Transverse colon (tissue), 4 donors: ENCODE data around the gene UBAC1. TPM values are rescaled to one million over a fixed set of nuclear protein-coding genes. Genes with fewer than 3 reads are reported as not detected.

Experiments used
- DNase-seq: peaks from one replicate; pipeline ENCODE4 v3.0.0-alpha.2; 2019
- H3K27ac ChIP-seq, 4 donors: fragments of 200-600 bp; sonication (generic); 2 replicates each; pipeline ENCODE4 v1.5.1; 2016 to 2018; ENCODE audit warnings: inconsistent platforms in 4 of 4
- H3K27me3 ChIP-seq: fragments of 200-600 bp; sonication (generic); 2 replicates; pipeline ENCODE4 v1.5.1; 2017; ENCODE audit warnings: inconsistent platforms
- H3K36me3 ChIP-seq, 4 donors: fragments of 200-600 bp; sonication (generic); 2 replicates each; pipeline ENCODE4 v1.5.1; 2017 to 2019; ENCODE audit warnings: inconsistent platforms in 4 of 4
- H3K4me1 ChIP-seq, 4 donors: fragments of 200-600 bp; sonication (generic); 2 replicates each; pipeline ENCODE4 v1.5.1; 2017 to 2020; ENCODE audit warnings: inconsistent platforms in 4 of 4
- H3K4me3 ChIP-seq, 4 donors: fragments of 200-600 bp; sonication (generic); 1 replicate in 1 of 4; 2 replicates in 3 of 4; pipeline versions ENCODE4 v1.5.1 to v1.6.1; 2017 to 2019; ENCODE audit warnings: inconsistent platforms in 4 of 4
- H3K9me3 ChIP-seq, 2 donors: fragments of 200-600 bp; sonication (generic); 2 replicates each; pipeline ENCODE4 v1.5.1; 2017 to 2019; ENCODE audit warnings: inconsistent platforms in 2 of 2
- CTCF ChIP-seq, 5 experiments: fragments of 200-600 bp in 3 of 5; fragments of 450-650 bp in 2 of 5; sonication (generic) in 3 of 5; IDR thresholded peaks; 1 replicate in 2 of 5; 2 replicates in 3 of 5; pipeline ENCODE4 v1.5.1; 2016 to 2017; ENCODE audit warnings: antibody characterized with exemption in 5 of 5, inconsistent platforms in 3 of 5, mild to moderate bottlenecking in 2 of 5, moderate library complexity in 1 of 5
- EP300 ChIP-seq: sonication (generic); formaldehyde crosslinking; IDR thresholded peaks from one replicate; pipeline ENCODE4 v1.6.1; 2017; ENCODE audit warnings: antibody characterized with exemption, low read depth
- POLR2A ChIP-seq: fragments of 450-650 bp; IDR thresholded peaks from one replicate; pipeline ENCODE4 v1.6.1; 2016; ENCODE audit warnings: antibody characterized with exemption, mild to moderate bottlenecking, moderate library complexity
- POLR2AphosphoS5 ChIP-seq, 3 donors: sonication (generic); formaldehyde crosslinking; IDR thresholded peaks; one replicate each; pipeline ENCODE4 v1.6.1; 2016; ENCODE audit warnings: antibody characterized with exemption in 3 of 3
- WGBS, 2 donors: methylation state at CpG; one replicate each; pipeline ENCODE4 v1.1.5; 2018; ENCODE audit warnings: low coverage in 1 of 2; 5-methylcytosine and 5-hydroxymethylcytosine counted together
- in situ Hi-C, 4 donors: fragments of 200-750 bp; cut with MboI; loops; one replicate each; pipeline versions ENCODE4 v1.15.0 to v1.15.1; 2017; ENCODE audit warnings: low sequenced_read_pairs in 3 of 4, low pct_ligation_motif_present in 1 of 4, low pct_unique_long_range_greater_than_20kb in 1 of 4
- intact Hi-C: fragments of 100-400 bp; cut with DNase I; formaldehyde crosslinking; loops from one replicate; pipeline ENCODE4 v1.15.1; 2023; ENCODE audit warnings: low total_unique reads
- total RNA-seq, 4 donors: library from RNA; depleted of rRNA; stranded (reverse); fragments of >200 nt; gene quantifications; one replicate each; pipeline ENCODE4 v1.1.0, GENCODE V29; 2016

UBAC1 gene
- total RNA-seq, 4 donors from 2014 or later = 42.6 to 91.9 (median 62.9) TPM

GRCh38 chr9:135984072-135984710, 23.0 kb upstream of the UBAC1 start:
- no peak for TF ChIP-seq POLR2AphosphoS5 (IDR thresholded peaks at IDR 0.05)
- no peak for TF ChIP-seq EP300
- TF ChIP-seq CTCF (IDR thresholded peaks at IDR 0.05) = no peak
- TF ChIP-seq POLR2A = no peak
- Histone ChIP-seq H3K36me3 (no peaks in the 10 kb centered on the region), H3K27ac (no peak overlapping the region), H3K4me1 (peaks cover 0 to 2% (median 0%) of the 10 kb centered on the region in 4 donors), H3K9me3 (no peaks in the 10 kb centered on the region), H3K4me3 (no peak overlapping the region), H3K27me3 (peaks cover 34% of the 10 kb centered on the region)
- intact Hi-C loops = no loop called here
- 75% methylated on average over 22 of the region's 22 CpGs; no CpG with 5 or more reads in 1 of the 2 donors for WGBS, 2 donors
- no peak for DNase-seq
- in situ Hi-C loops = no loop called here

GRCh38 chr9:135983208-135984071, 22.3 kb upstream of the UBAC1 start:
- Histone ChIP-seq H3K27ac (no peak overlapping the region), H3K36me3 (no peaks in the 10 kb centered on the region), H3K27me3 (peaks cover 34% of the 10 kb centered on the region), H3K4me3 (no peak overlapping the region), H3K9me3 (no peaks in the 10 kb centered on the region), H3K4me1 (peaks cover 0 to 5% (median 0%) of the 10 kb centered on the region in 4 donors)
- no peak for TF ChIP-seq POLR2AphosphoS5 (IDR thresholded peaks at IDR 0.05)
- TF ChIP-seq EP300 = no peak
- TF ChIP-seq POLR2A = no peak
- TF ChIP-seq CTCF (IDR thresholded peaks at IDR 0.05) = no peak
- DNase-seq = no peak
- in situ Hi-C loops (no loop called here), intact Hi-C loops (no loop called here)
- 52 to 59% methylated on average over 13 to 26 of the region's 26 CpGs for WGBS, 2 donors

- intact Hi-C loops (no loop called here), in situ Hi-C loops (no loop called here)
- Histone ChIP-seq H3K27ac (no peak overlapping the region), H3K27me3 (peaks cover 26% of the 10 kb centered on the region), H3K4me1 (peaks cover 0 to 5% (median 0%) of the 10 kb centered on the region in 4 donors), H3K4me3 (no peak overlapping the region), H3K36me3 (no peaks in the 10 kb centered on the region), H3K9me3 (no peaks in the 10 kb centered on the region)
- DNase-seq = no peak
- TF ChIP-seq EP300 (no peak), POLR2A (no peak), POLR2AphosphoS5 (IDR thresholded peaks at IDR 0.05) (no peak), CTCF (IDR thresholded peaks at IDR 0.05) (no peak)
- 78% methylated on average over 23 of the region's 24 CpGs; no CpG with 5 or more reads in 1 of the 2 donors for WGBS, 2 donors
These were observed 21.5 kb upstream of the UBAC1 start for GRCh38 chr9:135982499-135983207.
